Measurements from ENCODE around the gene CCDC71.

CCDC71 gene

DNA sequence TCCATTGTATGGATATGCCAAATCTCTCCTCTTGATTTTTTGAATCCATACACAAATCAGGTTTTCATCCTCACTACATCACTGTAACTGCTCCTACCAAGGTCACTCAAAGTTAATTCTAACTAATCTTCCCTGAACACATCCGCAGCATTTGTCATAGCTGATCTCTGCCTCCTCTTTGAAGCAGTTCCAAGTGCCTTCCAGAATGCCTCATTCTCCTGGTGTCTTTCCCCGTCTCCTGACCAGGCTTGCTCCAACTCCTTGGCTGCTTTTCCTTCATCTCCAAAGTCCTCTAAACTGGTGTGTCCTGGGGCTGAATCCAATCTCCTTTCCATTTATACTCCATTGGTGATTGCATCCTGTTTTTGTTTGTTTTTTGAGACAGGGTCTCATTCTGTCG is 32.0 kb upstream of the CCDC71 start:
- TF ChIP-seq, protein P1, sequence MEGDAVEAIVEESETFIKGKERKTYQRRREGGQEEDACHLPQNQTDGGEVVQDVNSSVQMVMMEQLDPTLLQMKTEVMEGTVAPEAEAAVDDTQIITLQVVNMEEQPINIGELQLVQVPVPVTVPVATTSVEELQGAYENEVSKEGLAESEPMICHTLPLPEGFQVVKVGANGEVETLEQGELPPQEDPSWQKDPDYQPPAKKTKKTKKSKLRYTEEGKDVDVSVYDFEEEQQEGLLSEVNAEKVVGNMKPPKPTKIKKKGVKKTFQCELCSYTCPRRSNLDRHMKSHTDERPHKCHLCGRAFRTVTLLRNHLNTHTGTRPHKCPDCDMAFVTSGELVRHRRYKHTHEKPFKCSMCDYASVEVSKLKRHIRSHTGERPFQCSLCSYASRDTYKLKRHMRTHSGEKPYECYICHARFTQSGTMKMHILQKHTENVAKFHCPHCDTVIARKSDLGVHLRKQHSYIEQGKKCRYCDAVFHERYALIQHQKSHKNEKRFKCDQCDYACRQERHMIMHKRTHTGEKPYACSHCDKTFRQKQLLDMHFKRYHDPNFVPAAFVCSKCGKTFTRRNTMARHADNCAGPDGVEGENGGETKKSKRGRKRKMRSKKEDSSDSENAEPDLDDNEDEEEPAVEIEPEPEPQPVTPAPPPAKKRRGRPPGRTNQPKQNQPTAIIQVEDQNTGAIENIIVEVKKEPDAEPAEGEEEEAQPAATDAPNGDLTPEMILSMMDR (IDR thresholded peaks at IDR 0.05; ENCODE audit: insufficient read depth, low read depth, low read length, missing control alignments), result no peak
- DNase-seq (ENCODE audit: low read depth), result no peak
- H3K4me3 ChIP-seq (ENCODE audit: low read depth, low read length), result no peak overlapping the region

GRCh38 chr3:49191741-49192140 is 25.6 kb upstream of the CCDC71 start:
- no peak for DNase-seq (ENCODE audit: low read depth)
- TF ChIP-seq, protein P1 (IDR thresholded peaks at IDR 0.05; ENCODE audit: insufficient read depth, low read depth, low read length, missing control alignments), result no peak
- no peak overlapping the region for H3K4me3 ChIP-seq (ENCODE audit: low read depth, low read length)

GRCh38 chr3:49183873-49184272 is 17.7 kb upstream of the CCDC71 start:
- DNase-seq (ENCODE audit: low read depth), result no peak
- TF ChIP-seq, protein P1 (IDR thresholded peaks at IDR 0.05; ENCODE audit: insufficient read depth, low read depth, low read length, missing control alignments), result no peak
- H3K4me3 ChIP-seq (ENCODE audit: low read depth, low read length), result no peak overlapping the region

- TF ChIP-seq, protein P1 (IDR thresholded peaks at IDR 0.05; ENCODE audit: insufficient read depth, low read depth, low read length, missing control alignments), result no peak
- no peak overlapping the region for H3K4me3 ChIP-seq (ENCODE audit: low read depth, low read length)
- DNase-seq (ENCODE audit: low read depth), result no peak
Measured at GRCh38 chr3:49182682-49183081, 16.6 kb upstream of the CCDC71 start.

DNA sequence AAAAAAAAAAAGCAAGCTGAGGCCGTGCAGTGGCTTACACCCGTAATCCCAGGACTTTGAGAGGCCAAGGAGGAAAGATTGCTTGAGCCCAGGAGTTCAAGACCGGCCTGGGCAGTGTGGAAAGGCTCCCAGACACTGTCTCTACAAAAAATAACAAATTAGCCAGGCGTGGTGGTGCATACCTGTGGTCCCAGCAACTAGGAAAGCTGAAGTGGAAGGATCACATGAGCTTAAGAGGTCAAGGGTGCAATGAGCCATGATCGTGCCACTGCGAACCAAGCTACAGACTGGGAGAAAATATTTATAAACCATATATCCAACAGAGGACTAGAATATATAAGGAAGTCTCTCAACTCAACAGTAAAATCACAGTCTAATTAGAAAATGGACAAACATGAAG is 15.2 kb upstream of the CCDC71 start:
- TF ChIP-seq, protein P1 (IDR thresholded peaks at IDR 0.05; ENCODE audit: insufficient read depth, low read depth, low read length, missing control alignments), result no peak
- H3K4me3 ChIP-seq (ENCODE audit: low read depth, low read length), result no peak overlapping the region
- no peak for DNase-seq (ENCODE audit: low read depth)

DNA sequence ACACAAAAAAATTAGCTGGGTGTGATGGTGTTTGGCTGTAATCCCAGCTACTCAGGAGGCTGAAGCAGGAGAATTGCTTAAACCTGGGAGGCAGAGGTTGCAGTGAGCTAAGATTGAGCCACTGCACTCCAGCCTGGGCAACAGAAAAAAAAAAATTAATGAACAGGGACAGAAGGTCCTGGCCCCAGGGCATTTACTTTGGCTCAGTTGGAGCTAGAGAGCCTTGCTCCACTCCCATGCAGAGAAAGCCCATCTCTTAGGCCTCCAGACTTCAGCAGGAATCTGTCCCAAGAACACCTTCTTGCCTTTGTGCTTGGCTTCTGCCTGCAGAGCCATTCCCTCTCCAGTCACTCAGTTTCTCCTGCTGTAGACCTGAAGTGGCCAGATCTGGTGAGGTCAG is 14.0 kb upstream of the CCDC71 start:
- H3K4me3 ChIP-seq (ENCODE audit: low read depth, low read length), result no peak overlapping the region
- DNase-seq (ENCODE audit: low read depth), result no peak
- TF ChIP-seq, protein P1 (IDR thresholded peaks at IDR 0.05; ENCODE audit: insufficient read depth, low read depth, low read length, missing control alignments), result no peak

GRCh38 chr3:49177073-49177472 is 10.9 kb upstream of the CCDC71 start:
- no peak for DNase-seq (ENCODE audit: low read depth)
- TF ChIP-seq, protein P1 (IDR thresholded peaks at IDR 0.05; ENCODE audit: insufficient read depth, low read depth, low read length, missing control alignments), result no peak
- no peak overlapping the region for H3K4me3 ChIP-seq (ENCODE audit: low read depth, low read length)

Measured in GM12865 (cell line).